Skeletal muscle tissue (tissue), 4 donors: ENCODE results near the gene PRXL2B. TPM values are rescaled to one million over a fixed set of nuclear protein-coding genes. Genes with fewer than 3 reads are reported as not detected.
"Not testable (repeated sequence)": the region's sequence is repeated elsewhere in the genome, so short reads cannot be mapped to it uniquely, and the experiment has no call there.

Experiments
- H3K27ac ChIP-seq: one replicate; pipeline ENCODE4 v1.7.0; 2013; ENCODE audit warnings: mild to moderate bottlenecking, low read depth, low read length, inconsistent platforms
- H3K27me3 ChIP-seq, 3 donors: one replicate each; pipeline ENCODE4 v1.7.0; 2013; ENCODE audit warnings: low read length in 3 of 3; ENCODE audit not compliant: control insufficient read depth in 3 of 3, insufficient read depth in 3 of 3
- H3K36me3 ChIP-seq, 3 donors: one replicate each; pipeline ENCODE4 v1.7.0; 2013; ENCODE audit warnings: low read length in 3 of 3; ENCODE audit not compliant: control insufficient read depth in 3 of 3, insufficient read depth in 3 of 3
- H3K4me1 ChIP-seq, 3 donors: one replicate each; pipeline ENCODE4 v1.7.0; 2013; ENCODE audit warnings: low read length in 3 of 3, mild to moderate bottlenecking in 3 of 3; ENCODE audit not compliant: control insufficient read depth in 3 of 3, insufficient read depth in 3 of 3
- H3K4me3 ChIP-seq, 3 donors: one replicate each; pipeline ENCODE4 v1.7.0; 2013; ENCODE audit warnings: low read length in 3 of 3
- H3K9ac ChIP-seq, 3 donors: one replicate each; pipeline ENCODE4 v1.7.0; 2013; ENCODE audit warnings: low read length in 3 of 3, mild to moderate bottlenecking in 3 of 3, moderate library complexity in 2 of 3, low read depth in 1 of 3
- H3K9me3 ChIP-seq, 3 donors: one replicate each; pipeline ENCODE4 v1.7.0; 2013; ENCODE audit warnings: low read length in 3 of 3; ENCODE audit not compliant: control insufficient read depth in 3 of 3
- total RNA-seq: library from RNA; depleted of rRNA; stranded (reverse); fragments of >200 nt; gene quantifications from one replicate; pipeline ENCODE4 v1.2.3, GENCODE V29; 2014
- donor health status: Osteomylitis.

PRXL2B gene
- total RNA-seq, 1 donor from 2014 or later = 5.7 TPM

- Histone ChIP-seq H3K36me3 (no peaks in the 10 kb centered on the region), H3K4me3 (no peak overlapping the region), H3K9ac (no peak overlapping the region), H3K27me3 (peaks cover 14 to 33% (median 29%) of the 10 kb centered on the region in 3 donors), H3K27ac (no peak overlapping the region), H3K4me1 (no peaks in the 10 kb centered on the region), H3K9me3 (peaks cover 0 to 6% (median 5%) of the 10 kb centered on the region in 3 donors)
Observed at GRCh38 chr1:2612591-2613365, 26.2 kb downstream of the PRXL2B start.

- no peak overlapping the region for H3K4me3 ChIP-seq
- no peak overlapping the region for H3K27ac ChIP-seq
- H3K9ac ChIP-seq = no peak overlapping the region
- peaks cover 14 to 36% (median 29%) of the 10 kb centered on the region in 3 donors for H3K27me3 ChIP-seq
- H3K36me3 ChIP-seq = no peaks in the 10 kb centered on the region
- peaks cover 0 to 6% (median 5%) of the 10 kb centered on the region in 3 donors for H3K9me3 ChIP-seq
- no peaks in the 10 kb centered on the region for H3K4me1 ChIP-seq
Observed at GRCh38 chr1:2614145-2614544, 27.6 kb downstream of the PRXL2B start.

- Histone ChIP-seq H3K36me3 (no peaks in the 10 kb centered on the region), H3K4me3 (no peak overlapping the region), H3K27ac (no peak overlapping the region), H3K9ac (no peak overlapping the region), H3K9me3 (peaks cover 0 to 6% (median 5%) of the 10 kb centered on the region in 3 donors), H3K27me3 (peaks cover 5 to 15% (median 5%) of the 10 kb centered on the region in 3 donors), H3K4me1 (no peaks in the 10 kb centered on the region)
Observed at GRCh38 chr1:2617971-2618470, 31.4 kb downstream of the PRXL2B start.

GRCh38 chr1:2623571-2624337, 37.2 kb downstream of the PRXL2B start:
- peaks cover 28 to 30% (median 28%) of the 10 kb centered on the region in 3 donors for H3K27me3 ChIP-seq
- no peak overlapping the region for H3K9ac ChIP-seq

GRCh38 chr1:2624735-2625300, 38.2 kb downstream of the PRXL2B start:
- H3K9me3 ChIP-seq = no peaks in the 10 kb centered on the region
- H3K27ac ChIP-seq = no peak overlapping the region
- no peaks in the 10 kb centered on the region for H3K36me3 ChIP-seq
- no peak overlapping the region for H3K4me3 ChIP-seq
- no peak overlapping the region for H3K9ac ChIP-seq
- no peaks in the 10 kb centered on the region for H3K4me1 ChIP-seq
- H3K27me3 ChIP-seq = peaks cover 32 to 39% (median 36%) of the 10 kb centered on the region in 3 donors

More at GRCh38 chr1:2623571-2624337, 37.2 kb downstream of the PRXL2B start:
- no peak overlapping the region for H3K4me3 ChIP-seq
- no peaks in the 10 kb centered on the region for H3K4me1 ChIP-seq
- H3K27ac ChIP-seq = no peak overlapping the region
- H3K9me3 ChIP-seq = no peaks in the 10 kb centered on the region
- H3K36me3 ChIP-seq = no peaks in the 10 kb centered on the region

GRCh38 chr1:2625311-2625710, 38.7 kb downstream of the PRXL2B start:
- H3K4me1 ChIP-seq = no peaks in the 10 kb centered on the region
- H3K27me3 ChIP-seq = peaks cover 37 to 44% (median 38%) of the 10 kb centered on the region in 3 donors
- peaks cover 0 to 3% (median 2%) of the 10 kb centered on the region in 3 donors for H3K9me3 ChIP-seq
- no peak overlapping the region for H3K9ac ChIP-seq
- H3K4me3 ChIP-seq = no peak overlapping the region
- H3K27ac ChIP-seq = no peak overlapping the region
- H3K36me3 ChIP-seq = no peaks in the 10 kb centered on the region

GRCh38 chr1:2625748-2626147, 39.2 kb downstream of the PRXL2B start:
- peaks cover 38 to 48% (median 41%) of the 10 kb centered on the region in 3 donors for H3K27me3 ChIP-seq

GRCh38 chr1:2627746-2628145, 41.2 kb downstream of the PRXL2B start:
- H3K9ac ChIP-seq = no peak overlapping the region
- no peaks in the 10 kb centered on the region for H3K4me1 ChIP-seq
- peaks cover 0 to 8% (median 3%) of the 10 kb centered on the region in 3 donors for H3K9me3 ChIP-seq
- H3K27me3 ChIP-seq = peaks cover 44 to 56% (median 56%) of the 10 kb centered on the region in 3 donors
- no peak overlapping the region for H3K4me3 ChIP-seq
- no peaks in the 10 kb centered on the region for H3K36me3 ChIP-seq
- no peak overlapping the region for H3K27ac ChIP-seq

More at GRCh38 chr1:2625748-2626147, 39.2 kb downstream of the PRXL2B start:
- not testable (repeated sequence) for H3K36me3 ChIP-seq, H3K9me3 ChIP-seq, H3K27ac ChIP-seq, H3K4me1 ChIP-seq, H3K4me3 ChIP-seq, H3K9ac ChIP-seq

GRCh38 chr1:2628191-2628932, 41.8 kb downstream of the PRXL2B start:
- Histone ChIP-seq H3K9me3 (peaks cover 0 to 8% (median 3%) of the 10 kb centered on the region in 3 donors), H3K4me1 (no peaks in the 10 kb centered on the region), H3K9ac (no peak overlapping the region), H3K4me3 (no peak overlapping the region), H3K27me3 (peaks cover 50 to 62% (median 61%) of the 10 kb centered on the region in 3 donors), H3K27ac (no peak overlapping the region), H3K36me3 (no peaks in the 10 kb centered on the region)
